ENCODE data around the gene RPS6KA4. TPM values are rescaled to one million over a fixed set of nuclear protein-coding genes. Genes with fewer than 3 reads are reported as not detected.
"Not testable (repeated sequence)": the region's sequence is repeated elsewhere in the genome, so short reads cannot be mapped to it uniquely, and the experiment has no call there.

RPS6KA4 gene
- total and polyA plus RNA-seq, 7 donors: 14.4 to 48.4 (median 17.9) TPM

DNA sequence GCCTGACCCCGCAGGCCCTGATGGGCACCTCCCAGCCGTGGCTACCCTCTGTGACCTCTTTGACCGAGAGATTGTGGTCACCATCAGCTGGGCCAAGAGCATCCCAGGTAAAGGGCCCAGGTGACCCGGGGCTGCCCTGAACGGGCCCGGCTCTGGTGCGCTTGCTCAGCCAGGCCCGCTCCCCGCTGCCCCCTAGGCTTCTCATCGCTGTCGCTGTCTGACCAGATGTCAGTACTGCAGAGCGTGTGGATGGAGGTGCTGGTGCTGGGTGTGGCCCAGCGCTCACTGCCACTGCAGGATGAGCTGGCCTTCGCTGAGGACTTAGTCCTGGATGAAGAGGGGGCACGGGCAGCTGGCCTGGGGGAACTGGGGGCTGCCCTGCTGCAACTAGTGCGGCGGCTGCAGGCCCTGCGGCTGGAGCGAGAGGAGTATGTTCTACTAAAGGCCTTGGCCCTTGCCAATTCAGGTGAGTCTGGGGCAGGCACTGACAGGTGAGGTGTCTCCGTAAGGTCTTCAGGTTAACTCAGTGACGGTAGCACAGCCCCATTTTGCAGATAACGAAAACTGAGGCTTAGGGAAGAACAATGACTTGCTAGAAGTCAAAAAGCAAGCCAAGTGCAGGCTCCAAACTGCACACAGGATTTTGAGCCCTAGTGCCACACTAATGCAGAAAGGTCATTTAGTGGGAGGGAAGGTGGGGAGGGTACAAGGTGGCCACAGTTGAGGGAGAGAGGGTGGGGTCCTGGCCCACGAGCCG, 44.0 kb upstream of the RPS6KA4 start:
- DNase-seq: no peak
- Histone ChIP-seq H3K4me3 (no peak overlapping the region), H3K4me1 (peaks cover 0 to 24% (median 22%) of the 10 kb centered on the region in 4 donors), H3K27ac (peak overlapping the region in 3 of 4 donors; percentile 41 to 63 (median 47)), H3K9me3 (no peaks in the 10 kb centered on the region), H3K27me3 (no peaks in the 10 kb centered on the region), H3K36me3 (peaks cover 10 to 27% (median 17%) of the 10 kb centered on the region in 4 donors)
- no peak for TF ChIP-seq POLR2A (IDR thresholded peaks at IDR 0.05)
- TF ChIP-seq CTCF (IDR thresholded peaks at IDR 0.05): no peak
- 78 to 91% methylated on average over 24 of the region's 24 CpGs for WGBS, 2 donors
- intact Hi-C loops (cut with DNase I): no loop called here

DNA sequence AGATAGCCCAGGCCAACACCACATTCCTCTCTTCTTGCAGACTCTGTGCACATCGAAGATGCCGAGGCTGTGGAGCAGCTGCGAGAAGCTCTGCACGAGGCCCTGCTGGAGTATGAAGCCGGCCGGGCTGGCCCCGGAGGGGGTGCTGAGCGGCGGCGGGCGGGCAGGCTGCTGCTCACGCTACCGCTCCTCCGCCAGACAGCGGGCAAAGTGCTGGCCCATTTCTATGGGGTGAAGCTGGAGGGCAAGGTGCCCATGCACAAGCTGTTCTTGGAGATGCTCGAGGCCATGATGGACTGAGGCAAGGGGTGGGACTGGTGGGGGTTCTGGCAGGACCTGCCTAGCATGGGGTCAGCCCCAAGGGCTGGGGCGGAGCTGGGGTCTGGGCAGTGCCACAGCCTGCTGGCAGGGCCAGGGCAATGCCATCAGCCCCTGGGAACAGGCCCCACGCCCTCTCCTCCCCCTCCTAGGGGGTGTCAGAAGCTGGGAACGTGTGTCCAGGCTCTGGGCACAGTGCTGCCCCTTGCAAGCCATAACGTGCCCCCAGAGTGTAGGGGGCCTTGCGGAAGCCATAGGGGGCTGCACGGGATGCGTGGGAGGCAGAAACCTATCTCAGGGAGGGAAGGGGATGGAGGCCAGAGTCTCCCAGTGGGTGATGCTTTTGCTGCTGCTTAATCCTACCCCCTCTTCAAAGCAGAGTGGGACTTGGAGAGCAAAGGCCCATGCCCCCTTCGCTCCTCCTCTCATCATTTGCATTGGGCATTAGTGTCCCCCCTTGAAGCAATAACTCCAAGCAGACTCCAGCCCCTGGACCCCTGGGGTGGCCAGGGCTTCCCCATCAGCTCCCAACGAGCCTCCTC, 43.1 kb upstream of the RPS6KA4 start:
- H3K4me1 ChIP-seq: peaks cover 0 to 24% (median 22%) of the 10 kb centered on the region in 4 donors
- peaks cover 10 to 31% (median 17%) of the 10 kb centered on the region in 4 donors for H3K36me3 ChIP-seq
- H3K9me3 ChIP-seq; DNase-seq; H3K4me3 ChIP-seq; H3K27me3 ChIP-seq; intact Hi-C loops (cut with DNase I): not testable (repeated sequence)
- 66 to 82% methylated on average over 25 of the region's 25 CpGs for WGBS, 2 donors
- peak overlapping the region; percentile 98 to 99 (median 98) for H3K27ac ChIP-seq

- Histone ChIP-seq H3K36me3 (peaks cover 10 to 39% (median 17%) of the 10 kb centered on the region in 4 donors), H3K9me3 (no peaks in the 10 kb centered on the region), H3K4me3 (peak overlapping the region; percentile 83 to 98 (median 86)), H3K27ac (peak overlapping the region; percentile 98 to 99 (median 98)), H3K4me1 (peaks cover 0 to 24% (median 22%) of the 10 kb centered on the region in 4 donors), H3K27me3 (no peaks in the 10 kb centered on the region)
- no peak for DNase-seq
- TF ChIP-seq POLR2AphosphoS5 (IDR thresholded peaks at IDR 0.05) (no peak), POLR2A (IDR thresholded peaks at IDR 0.05) (no peak), EP300 (IDR thresholded peaks at IDR 0.05) (peak in 1 of 4 donors; percentile 22)
- 2 to 6% methylated on average over 32 of the region's 32 CpGs for WGBS, 2 donors
- intact Hi-C loops (cut with DNase I): no loop called here
Observed at GRCh38 chr11:64316672-64317324, 42.2 kb upstream of the RPS6KA4 start.

- intact Hi-C loops (cut with DNase I): no loop called here
- H3K4me1 ChIP-seq: peaks cover 0 to 24% (median 22%) of the 10 kb centered on the region in 4 donors
Observed at GRCh38 chr11:64317325-64317960, 41.5 kb upstream of the RPS6KA4 start, which contains the start of gene TRMT112. TRMT112 (minus strand) TSS chr11:64317559; CDS start chr11:64317526, 33 bp downstream.

More at GRCh38 chr11:64317325-64317960, 41.5 kb upstream of the RPS6KA4 start, which contains the start of gene TRMT112:
- 0% methylated on average over 43 of the region's 43 CpGs for WGBS, 2 donors
- peak; percentile 93 to 97 (median 96) for TF ChIP-seq POLR2AphosphoS5 (IDR thresholded peaks at IDR 0.05)
- no peak for TF ChIP-seq CTCF (IDR thresholded peaks at IDR 0.05)
- TF ChIP-seq POLR2A (IDR thresholded peaks at IDR 0.05): peak; percentile 86 to 89
- TF ChIP-seq EP300 (IDR thresholded peaks at IDR 0.05): peak in 1 of 4 donors; percentile 46
- H3K27ac ChIP-seq: peak within 1 kb of the TSS; percentile 98 to 99 (median 98)
- no peaks in the 10 kb centered on the region for H3K27me3 ChIP-seq
- peak; percentile 99 for DNase-seq
- no peaks in the 10 kb centered on the region for H3K9me3 ChIP-seq
- peak within 1 kb of the TSS; percentile 83 to 98 (median 86) for H3K4me3 ChIP-seq
- peaks cover 10 to 45% (median 17%) of the 10 kb centered on the region in 4 donors for H3K36me3 ChIP-seq

All from sigmoid colon (tissue), 7 donors.